Natural killer cell treated with Interleukin-12 subunit alpha and Interleukin-12 subunit beta and Interleukin-15 and Interleukin-18, amount 100 ng/mL, for 72 hours (primary cell): Measurements from ENCODE around the gene CLEC16A. TPM values are rescaled to one million over a fixed set of nuclear protein-coding genes. Genes with fewer than 3 reads are reported as not detected.

Source experiments
- ATAC-seq, 2 donors: fragments of 150-1000 bp; cut with Tn5 transposase in 1 of 2; sonication (Bioruptor Pico), chemical (Tn5 transposase) in 1 of 2; 2 replicates each; pipeline ENCODE4 v1.10.0; 2021
- DNase-seq: peaks from one replicate; pipeline ENCODE4 v3.0.0; 2022; ENCODE audit warnings: low spot score
- H3K27ac Mint-ChIP-seq, 2 donors: 1 replicate in 1 of 2; 2 replicates in 1 of 2; pipeline ENCODE4 v1.8.0; 2022; ENCODE audit warnings: mixed read lengths in 2 of 2, mild to moderate bottlenecking in 1 of 2, moderate library complexity in 1 of 2
- H3K27me3 Mint-ChIP-seq, 2 donors: 1 replicate in 1 of 2; 2 replicates in 1 of 2; pipeline ENCODE4 v1.8.0; 2022; ENCODE audit warnings: mixed read lengths in 2 of 2
- H3K36me3 Mint-ChIP-seq: one replicate; pipeline ENCODE4 v1.8.0; 2022; ENCODE audit warnings: mixed read lengths
- H3K4me1 Mint-ChIP-seq, 2 donors: 1 replicate in 1 of 2; 2 replicates in 1 of 2; pipeline ENCODE4 v1.8.0; 2022; ENCODE audit warnings: low read depth in 2 of 2, mixed read lengths in 2 of 2, mild to moderate bottlenecking in 1 of 2
- H3K4me3 Mint-ChIP-seq: one replicate; pipeline ENCODE4 v1.8.0; 2022; ENCODE audit warnings: mixed read lengths
- H3K9me3 Mint-ChIP-seq: 2 replicates; pipeline ENCODE4 v1.8.0; 2022; ENCODE audit warnings: mixed read lengths
- total RNA-seq, 2 donors: library from RNA; stranded (reverse); gene quantifications; one replicate each; pipeline ENCODE4 v1.2.3, GENCODE V29; 2022

CLEC16A gene
- total RNA-seq, 2 donors from 2014 or later: 42.5 to 60.2 TPM

- peaks cover 26 to 59% of the 10 kb centered on the region in 2 donors for H3K4me1 Mint-ChIP-seq
- DNase-seq (no peak), ATAC-seq (peak in 1 of 2 donors; percentile 32)
- no peak overlapping the region for H3K4me3 Mint-ChIP-seq
- no peaks in the 10 kb centered on the region for H3K27me3 Mint-ChIP-seq
- no peaks in the 10 kb centered on the region for H3K36me3 Mint-ChIP-seq
- H3K9me3 Mint-ChIP-seq: no peaks in the 10 kb centered on the region
- peak overlapping the region; percentile 49 to 89 for H3K27ac Mint-ChIP-seq
Observed at GRCh38 chr16:11138769-11139325, 194.5 kb downstream of the CLEC16A start.

GRCh38 chr16:11139326-11140097, 195.1 kb downstream of the CLEC16A start:
- Mint-ChIP-seq H3K4me1 (peaks cover 26 to 64% of the 10 kb centered on the region in 2 donors), H3K27me3 (no peaks in the 10 kb centered on the region), H3K36me3 (no peaks in the 10 kb centered on the region), H3K27ac (peak overlapping the region; percentile 49 to 89), H3K9me3 (no peaks in the 10 kb centered on the region), H3K4me3 (no peak overlapping the region)
- DNase-seq (no peak), ATAC-seq (no peak)

GRCh38 chr16:11140098-11140375, 195.7 kb downstream of the CLEC16A start:
- H3K27ac Mint-ChIP-seq: peak overlapping the region; percentile 49 to 89
- DNase-seq: no peak
- ATAC-seq: no peak
- no peaks in the 10 kb centered on the region for H3K36me3 Mint-ChIP-seq
- H3K4me3 Mint-ChIP-seq: no peak overlapping the region
- peaks cover 26 to 60% of the 10 kb centered on the region in 2 donors for H3K4me1 Mint-ChIP-seq
- H3K9me3 Mint-ChIP-seq: no peaks in the 10 kb centered on the region
- H3K27me3 Mint-ChIP-seq: no peaks in the 10 kb centered on the region

- H3K9me3 Mint-ChIP-seq: no peaks in the 10 kb centered on the region
- no peaks in the 10 kb centered on the region for H3K27me3 Mint-ChIP-seq
- DNase-seq (no peak), ATAC-seq (no peak)
- H3K27ac Mint-ChIP-seq: peak overlapping the region; percentile 49 to 89
- H3K4me3 Mint-ChIP-seq: no peak overlapping the region
- H3K4me1 Mint-ChIP-seq: peaks cover 26 to 58% of the 10 kb centered on the region in 2 donors
- H3K36me3 Mint-ChIP-seq: no peaks in the 10 kb centered on the region
Observed at GRCh38 chr16:11140466-11140865, 196.1 kb downstream of the CLEC16A start.

GRCh38 chr16:11140867-11141266, 196.5 kb downstream of the CLEC16A start:
- peak overlapping the region in 1 of 2 donors; percentile 89 for H3K27ac Mint-ChIP-seq

GRCh38 chr16:11141409-11142260, 197.3 kb downstream of the CLEC16A start:
- no peak for DNase-seq
- Mint-ChIP-seq H3K27me3 (no peaks in the 10 kb centered on the region), H3K4me3 (no peak overlapping the region), H3K4me1 (peaks cover 33 to 63% of the 10 kb centered on the region in 2 donors), H3K9me3 (no peaks in the 10 kb centered on the region), H3K27ac (peak overlapping the region in 1 of 2 donors; percentile 89), H3K36me3 (no peaks in the 10 kb centered on the region)
- ATAC-seq: peak; percentile 57 to 64

More at GRCh38 chr16:11140867-11141266, 196.5 kb downstream of the CLEC16A start:
- peaks cover 28 to 58% of the 10 kb centered on the region in 2 donors for H3K4me1 Mint-ChIP-seq
- ATAC-seq: no peak
- DNase-seq: no peak
- no peaks in the 10 kb centered on the region for H3K36me3 Mint-ChIP-seq
- no peaks in the 10 kb centered on the region for H3K27me3 Mint-ChIP-seq
- H3K9me3 Mint-ChIP-seq: no peaks in the 10 kb centered on the region
- no peak overlapping the region for H3K4me3 Mint-ChIP-seq

- Mint-ChIP-seq H3K9me3 (no peaks in the 10 kb centered on the region), H3K4me1 (peaks cover 33 to 65% of the 10 kb centered on the region in 2 donors), H3K27me3 (no peaks in the 10 kb centered on the region), H3K4me3 (no peak overlapping the region), H3K27ac (peak overlapping the region in 1 of 2 donors; percentile 74), H3K36me3 (no peaks in the 10 kb centered on the region)
- DNase-seq: no peak
- ATAC-seq: no peak
Observed at GRCh38 chr16:11142261-11142630, 197.9 kb downstream of the CLEC16A start.

GRCh38 chr16:11142951-11143350, 198.6 kb downstream of the CLEC16A start:
- DNase-seq (no peak), ATAC-seq (no peak)
- Mint-ChIP-seq H3K9me3 (no peaks in the 10 kb centered on the region), H3K36me3 (no peaks in the 10 kb centered on the region), H3K27me3 (no peaks in the 10 kb centered on the region), H3K4me3 (no peak overlapping the region), H3K27ac (peak overlapping the region in 1 of 2 donors; percentile 74), H3K4me1 (peaks cover 30 to 62% of the 10 kb centered on the region in 2 donors)

GRCh38 chr16:11143372-11144035, 199.1 kb downstream of the CLEC16A start:
- Mint-ChIP-seq H3K4me3 (no peak overlapping the region), H3K36me3 (no peaks in the 10 kb centered on the region), H3K27me3 (no peaks in the 10 kb centered on the region), H3K27ac (peak overlapping the region; percentile 11 to 74), H3K4me1 (peaks cover 27 to 57% of the 10 kb centered on the region in 2 donors), H3K9me3 (no peaks in the 10 kb centered on the region)
- ATAC-seq: peak in 1 of 2 donors; percentile 24
- DNase-seq: no peak

- no peaks in the 10 kb centered on the region for H3K36me3 Mint-ChIP-seq
- DNase-seq (no peak), ATAC-seq (no peak)
- peaks cover 25 to 51% of the 10 kb centered on the region in 2 donors for H3K4me1 Mint-ChIP-seq
- no peaks in the 10 kb centered on the region for H3K27me3 Mint-ChIP-seq
- no peak overlapping the region for H3K4me3 Mint-ChIP-seq
- peak overlapping the region; percentile 11 to 41 for H3K27ac Mint-ChIP-seq
- H3K9me3 Mint-ChIP-seq: no peaks in the 10 kb centered on the region
Observed at GRCh38 chr16:11144122-11144521, 199.8 kb downstream of the CLEC16A start.

- DNase-seq: no peak
- Mint-ChIP-seq H3K4me3 (no peak overlapping the region), H3K27ac (peak overlapping the region in 1 of 2 donors; percentile 41), H3K9me3 (no peaks in the 10 kb centered on the region), H3K27me3 (no peaks in the 10 kb centered on the region), H3K36me3 (peaks cover 6% of the 10 kb centered on the region), H3K4me1 (peaks cover 14 to 41% of the 10 kb centered on the region in 2 donors)
- ATAC-seq: no peak
Observed at GRCh38 chr16:11145173-11145818, 200.9 kb downstream of the CLEC16A start.

- ATAC-seq (no peak), DNase-seq (no peak)
- Mint-ChIP-seq H3K9me3 (no peaks in the 10 kb centered on the region), H3K27me3 (no peaks in the 10 kb centered on the region), H3K27ac (peak overlapping the region in 1 of 2 donors; percentile 38), H3K36me3 (peaks cover 11% of the 10 kb centered on the region), H3K4me3 (no peak overlapping the region), H3K4me1 (peaks cover 14 to 40% of the 10 kb centered on the region in 2 donors)
Observed at GRCh38 chr16:11145819-11146211, 201.5 kb downstream of the CLEC16A start.
